ENCODE measurements around the gene COX19. TPM values are rescaled to one million over a fixed set of nuclear protein-coding genes. Genes with fewer than 3 reads are reported as not detected.
"Not testable (repeated sequence)": the region's sequence is repeated elsewhere in the genome, so short reads cannot be mapped to it uniquely, and the experiment has no call there.

COX19 gene
- total RNA-seq, 1 experiment from 2014 or later = 17.2 TPM

DNA sequence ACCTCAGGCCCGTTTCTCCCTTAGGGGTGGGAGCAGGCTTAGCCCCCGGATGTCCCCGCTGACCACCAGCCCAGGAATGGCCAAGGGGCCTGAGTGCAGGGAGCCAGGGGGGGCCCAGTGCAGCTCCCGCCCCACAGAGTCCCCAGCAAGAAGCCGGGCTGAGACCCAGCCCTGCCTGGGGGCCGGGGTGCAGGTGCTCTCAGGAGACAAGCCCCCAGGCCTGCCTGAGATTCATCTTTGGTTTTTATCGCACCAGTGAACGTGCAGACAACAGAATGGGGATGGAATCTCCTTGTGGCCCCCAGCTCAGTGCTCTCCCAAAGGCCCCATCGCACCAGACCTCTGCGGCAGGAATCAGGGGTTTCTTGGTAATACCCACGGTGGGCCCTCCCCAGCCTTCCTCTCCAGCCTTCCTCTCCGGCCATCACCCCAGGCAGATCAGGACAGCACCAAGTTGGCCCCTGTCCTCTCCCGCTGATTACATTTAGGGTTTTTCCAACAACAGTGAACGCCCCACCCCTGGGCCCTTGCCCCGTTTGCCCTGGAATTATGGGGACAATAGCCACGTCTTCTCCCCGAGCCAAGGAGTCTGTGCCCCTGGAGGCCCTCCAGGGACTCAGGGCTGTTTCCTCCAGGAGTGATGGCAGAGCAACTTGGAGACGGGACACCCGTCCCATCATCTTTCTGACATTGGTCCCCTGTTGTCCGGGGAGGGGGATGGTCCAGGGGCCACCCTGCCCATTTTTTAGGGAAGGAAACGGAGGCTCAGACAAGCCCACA, 43.3 kb downstream of the COX19 start:
- DNase-seq (ENCODE audit: extremely low read depth, low read depth) = no peak

DNA sequence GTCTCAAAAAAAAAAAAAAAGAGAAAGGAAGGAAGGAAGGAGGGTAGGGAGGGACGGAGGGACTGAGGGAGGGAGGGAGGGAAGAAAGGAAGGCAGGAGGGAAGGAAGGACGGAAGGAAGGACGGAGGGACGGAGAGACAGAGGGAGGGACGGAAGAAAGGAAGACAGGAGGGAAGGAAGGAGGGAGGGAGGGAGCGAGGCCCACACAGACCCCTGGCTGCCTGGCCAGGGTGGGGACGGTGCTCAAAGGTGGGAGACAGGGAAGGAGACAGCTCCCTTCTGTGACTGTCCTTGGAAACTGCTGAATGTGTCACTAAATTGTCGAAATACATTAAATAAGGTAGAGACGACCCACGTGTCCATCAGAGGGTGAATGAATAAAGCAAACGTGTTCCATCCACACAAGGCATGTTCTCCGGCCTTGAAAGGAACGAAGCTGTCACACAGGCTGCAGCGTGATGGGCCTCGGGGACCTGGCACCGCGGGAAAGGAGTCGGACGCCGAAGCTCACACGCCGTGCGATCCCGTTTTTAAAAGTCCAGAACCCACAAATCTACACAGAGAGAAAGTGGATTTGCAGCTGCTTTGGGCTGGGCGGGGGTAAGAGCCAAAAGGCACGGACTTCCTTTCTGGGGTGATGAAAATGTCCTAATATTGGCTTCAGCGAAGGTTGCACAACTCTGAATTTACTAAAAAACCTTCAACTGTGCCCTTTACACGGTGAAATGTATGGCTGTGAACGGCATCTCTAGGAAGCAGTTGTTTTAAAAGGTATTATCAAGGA, 44.2 kb downstream of the COX19 start:
- no peak for DNase-seq (ENCODE audit: extremely low read depth, low read depth)

DNA sequence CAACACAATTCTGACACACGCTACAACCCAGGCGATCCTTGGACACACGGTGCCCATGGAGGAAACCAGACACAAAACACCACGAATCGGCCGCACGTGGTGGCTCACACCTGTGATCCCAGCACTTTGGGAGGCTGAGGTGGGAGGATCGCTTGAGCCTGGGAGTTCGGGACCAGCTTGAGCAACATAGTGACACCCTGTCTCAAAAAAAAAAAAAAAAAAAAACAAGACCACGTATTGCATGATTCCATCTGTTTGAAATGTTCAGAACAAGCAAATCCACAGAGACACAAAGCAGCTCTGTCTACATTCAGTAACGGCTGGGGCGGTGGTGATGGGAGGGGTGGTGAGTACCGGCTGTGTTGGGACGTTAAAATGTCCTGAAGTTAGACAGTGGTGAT, 46.0 kb downstream of the COX19 start:
- no peak for DNase-seq (ENCODE audit: extremely low read depth, low read depth)

DNA sequence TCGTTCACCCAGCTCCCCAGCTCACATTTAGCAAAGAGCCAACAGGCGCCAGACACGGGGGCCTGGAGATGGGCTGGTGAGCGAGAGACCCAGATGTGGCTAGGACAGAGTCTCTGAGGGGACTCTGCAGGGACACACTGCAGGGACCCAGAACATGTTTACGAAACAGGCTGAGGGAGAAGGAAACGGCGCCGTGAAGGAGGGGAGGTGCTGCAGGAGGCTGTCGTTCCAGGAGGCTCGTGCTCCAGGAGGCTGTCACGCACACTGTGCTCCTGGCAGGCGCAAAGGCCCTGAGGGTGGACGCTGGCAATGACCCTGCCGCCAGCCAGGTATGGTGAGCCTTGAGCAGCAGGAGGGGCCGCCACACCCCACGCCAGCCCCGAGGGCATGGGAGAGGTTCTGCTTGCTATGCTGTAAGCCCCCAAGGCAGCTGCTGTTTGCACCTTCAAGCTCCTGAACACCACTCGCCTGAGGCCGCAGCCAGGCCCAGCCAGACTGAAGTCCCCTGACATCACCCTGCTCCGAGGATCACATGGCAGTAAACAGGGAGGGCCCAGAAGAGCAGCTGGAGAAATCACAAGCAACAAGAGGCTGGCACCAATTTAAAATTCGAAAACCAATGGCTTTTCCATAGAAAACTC, 48.2 kb downstream of the COX19 start:
- DNase-seq (ENCODE audit: extremely low read depth, low read depth) = no peak

DNA sequence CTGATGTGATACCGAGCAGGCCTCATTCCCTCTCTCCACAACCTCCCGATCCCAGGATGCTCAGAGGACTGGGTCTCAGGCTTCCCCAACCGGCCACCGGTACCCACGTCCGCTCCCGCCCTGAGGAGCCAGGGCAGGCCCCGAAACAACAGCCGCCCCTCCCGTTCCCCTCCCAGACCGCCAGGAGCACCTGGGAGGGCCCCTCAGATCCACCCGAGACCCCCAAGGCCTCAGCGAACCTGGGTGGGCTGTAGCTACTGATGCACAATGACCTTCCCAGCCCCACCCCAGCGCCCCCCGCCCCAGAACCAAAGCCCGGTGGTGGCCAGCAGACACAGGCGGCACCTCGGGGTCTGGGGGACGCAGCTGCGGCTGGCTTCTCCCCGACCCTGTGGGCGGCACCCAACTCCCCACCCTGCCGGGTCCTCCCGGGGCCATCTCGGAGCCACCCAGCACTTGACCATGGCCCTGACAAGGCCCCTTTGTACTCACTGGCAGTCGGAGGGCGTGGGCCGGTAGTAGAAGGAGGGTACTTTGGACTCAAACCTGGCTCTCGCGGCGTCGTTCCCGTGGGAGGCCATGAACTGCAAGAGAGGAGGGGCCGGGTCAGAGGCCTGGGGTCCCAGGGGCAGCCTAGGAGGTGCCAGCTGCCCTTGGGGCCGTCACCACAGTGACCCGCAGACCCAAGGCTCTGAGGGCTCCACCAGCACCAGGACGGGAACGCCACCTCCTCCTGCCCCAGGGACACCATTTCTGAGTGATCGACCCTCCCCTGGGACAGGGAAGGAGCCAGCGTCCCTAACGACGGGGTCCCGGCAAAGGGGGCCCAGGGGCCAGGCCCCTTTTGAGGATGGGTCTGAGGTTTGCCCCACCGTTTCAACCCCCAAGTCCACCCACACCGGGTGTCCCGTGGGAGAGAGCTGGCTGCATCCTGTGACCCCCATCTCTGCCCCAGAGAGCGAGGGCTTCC, 49.0 kb downstream of the COX19 start:
- DNase-seq (ENCODE audit: extremely low read depth, low read depth) = no peak

DNA sequence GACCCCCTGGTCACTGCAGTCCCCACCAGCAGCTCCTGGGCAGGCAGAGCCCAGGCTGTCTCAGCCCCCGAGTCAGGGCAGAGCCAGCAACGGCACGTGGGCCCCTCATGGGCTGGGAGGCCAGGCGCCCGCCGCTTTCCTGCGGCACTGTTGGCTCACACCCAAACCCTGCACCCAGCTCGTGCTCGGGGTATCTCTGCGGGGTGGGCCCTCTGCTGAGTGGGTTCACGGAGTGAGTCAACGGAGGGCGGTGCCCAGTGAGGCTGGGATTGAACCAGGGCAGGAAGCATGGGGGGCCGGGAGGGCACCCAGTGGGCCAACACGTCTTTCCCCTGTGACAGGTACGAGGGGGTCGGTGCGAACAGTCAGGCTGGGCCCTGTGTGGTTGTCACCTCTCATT, 49.7 kb downstream of the COX19 start:
- no peak for DNase-seq (ENCODE audit: extremely low read depth, low read depth)

DNA sequence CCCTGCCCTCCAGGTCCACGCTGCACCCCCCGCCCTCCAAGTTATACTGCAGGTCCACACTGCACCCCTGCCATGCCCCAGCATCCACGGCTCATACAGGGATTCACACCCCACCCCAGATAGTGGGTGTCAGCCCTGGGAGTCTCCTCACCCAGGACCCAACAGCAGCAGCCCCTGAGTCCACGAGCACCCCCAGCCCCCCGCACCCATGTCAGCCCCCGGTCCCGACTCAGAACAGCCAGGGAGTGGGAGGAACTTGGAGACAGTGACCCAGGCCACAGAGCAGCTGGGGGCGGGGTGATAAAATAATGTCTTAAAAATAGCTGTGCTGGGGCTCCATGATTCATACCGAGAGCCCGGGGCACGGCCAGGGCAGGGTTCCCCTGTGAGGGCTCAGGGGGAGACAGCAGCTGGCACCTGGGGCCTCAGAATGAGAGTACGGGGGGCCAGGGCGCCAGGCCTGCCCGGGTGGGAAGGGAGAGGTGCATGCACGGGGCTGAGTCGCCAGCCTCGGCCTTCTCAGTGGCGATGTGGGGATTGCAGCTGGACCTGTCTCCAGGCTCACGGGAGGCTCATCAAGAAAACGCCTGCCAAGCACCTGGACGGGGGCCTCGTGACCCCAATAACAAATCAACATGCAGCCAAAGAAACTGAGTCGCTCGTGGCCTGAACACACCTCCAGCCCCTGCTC, 50.7 kb downstream of the COX19 start:
- no peak for DNase-seq (ENCODE audit: extremely low read depth, low read depth)

DNA sequence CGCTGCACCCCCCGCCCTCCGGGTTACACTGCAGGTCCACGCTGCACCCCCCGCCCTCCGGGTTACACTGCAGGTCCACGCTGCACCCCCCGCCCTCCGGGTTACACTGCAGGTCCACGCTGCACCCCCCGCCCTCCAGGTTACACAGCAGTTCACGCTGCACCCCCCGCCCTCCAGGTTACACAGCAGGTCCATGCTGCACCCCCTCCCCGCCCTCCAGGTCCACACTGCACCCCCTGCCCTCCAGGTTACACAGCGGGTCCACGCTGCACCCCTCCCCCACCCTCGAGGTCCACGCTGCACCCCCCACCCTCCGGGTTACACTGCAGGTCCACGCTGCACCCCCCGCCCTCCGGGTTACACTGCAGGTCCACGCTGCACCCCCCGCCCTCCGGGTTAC, 51.3 kb downstream of the COX19 start:
- DNase-seq (ENCODE audit: extremely low read depth, low read depth) = not testable (repeated sequence)

DNA sequence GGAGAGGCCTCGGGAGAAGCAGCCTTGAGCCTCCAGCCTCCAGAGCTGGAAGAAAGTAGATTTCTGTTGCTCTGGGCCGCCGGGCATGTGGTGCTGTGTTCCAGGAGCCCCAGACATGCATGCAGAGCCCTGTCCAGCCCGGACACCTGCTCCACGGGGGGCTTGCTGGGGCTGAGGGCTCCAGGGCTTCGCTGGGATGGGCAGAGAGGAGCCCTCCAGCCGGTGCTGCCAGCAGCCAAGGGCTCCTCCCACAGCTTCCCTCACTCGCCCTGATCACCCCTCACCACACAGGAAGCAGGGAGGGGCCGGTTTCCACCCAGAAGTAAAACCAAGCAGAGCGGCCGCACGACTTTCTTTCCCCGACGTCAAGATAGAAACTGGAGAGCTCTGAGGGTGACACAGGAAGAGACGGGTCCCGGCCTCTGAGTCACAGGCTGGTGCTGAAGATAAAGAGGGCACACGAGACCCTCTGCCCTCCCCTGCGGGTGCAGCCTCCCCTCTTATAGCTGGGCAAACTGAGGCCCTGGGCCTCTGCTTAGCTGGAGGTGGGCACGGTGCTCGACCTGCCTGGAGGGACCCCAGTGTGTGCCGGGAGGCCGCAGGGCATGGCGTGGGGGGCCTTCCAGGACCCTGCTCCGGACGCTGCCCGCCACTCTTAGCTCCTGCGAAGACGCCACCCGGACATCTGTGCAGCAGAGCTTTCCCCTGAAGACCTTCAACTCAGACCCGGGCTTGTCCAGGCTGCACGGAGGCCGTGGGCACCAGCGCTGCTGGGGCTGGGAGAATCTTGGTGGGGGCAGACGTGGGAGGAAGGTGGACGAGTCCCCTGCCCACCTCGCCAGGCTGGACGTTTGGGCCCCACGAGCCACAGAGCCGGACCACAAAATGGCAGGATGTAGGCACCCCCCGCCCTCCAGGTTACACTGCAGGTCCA, 52.0 kb downstream of the COX19 start:
- no peak for DNase-seq (ENCODE audit: extremely low read depth, low read depth)

DNA sequence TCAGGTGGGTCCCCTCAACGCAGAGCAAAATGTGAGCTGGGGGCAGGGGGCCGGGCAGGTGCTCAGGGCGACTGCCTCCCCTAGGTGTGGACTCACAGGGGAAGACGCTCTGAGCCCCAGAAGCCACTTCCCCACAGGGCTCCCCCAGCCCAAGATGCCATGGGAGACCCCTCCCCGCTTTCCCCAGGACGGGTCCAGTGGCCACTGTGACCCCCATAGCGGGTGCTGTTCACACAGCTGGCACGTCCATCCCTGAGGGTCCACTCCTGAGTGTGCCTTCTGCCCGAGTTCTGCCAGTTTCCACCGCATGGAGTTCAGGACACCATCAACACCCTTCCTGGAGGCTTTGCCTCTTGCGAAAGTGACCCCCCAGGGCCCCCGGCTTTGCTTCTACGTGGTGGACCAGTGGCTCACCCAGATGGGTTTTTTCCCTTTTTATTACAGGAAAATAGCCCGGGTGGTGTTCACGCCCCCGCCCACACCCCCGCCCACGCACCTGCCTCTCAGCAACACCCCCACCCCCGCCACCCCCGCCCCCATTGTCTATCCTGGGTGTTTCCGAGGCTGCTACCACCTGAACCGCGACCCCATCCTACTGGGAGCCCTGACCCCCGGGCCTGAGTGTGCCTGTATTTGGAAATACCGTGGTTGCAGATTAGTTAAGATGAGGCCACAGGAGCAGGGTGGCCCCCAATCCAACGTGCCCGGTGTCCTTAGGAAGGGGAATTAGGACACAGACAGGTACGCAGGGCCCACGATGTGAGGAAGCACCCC, 52.8 kb downstream of the COX19 start:
- DNase-seq (ENCODE audit: extremely low read depth, low read depth) = no peak

DNA sequence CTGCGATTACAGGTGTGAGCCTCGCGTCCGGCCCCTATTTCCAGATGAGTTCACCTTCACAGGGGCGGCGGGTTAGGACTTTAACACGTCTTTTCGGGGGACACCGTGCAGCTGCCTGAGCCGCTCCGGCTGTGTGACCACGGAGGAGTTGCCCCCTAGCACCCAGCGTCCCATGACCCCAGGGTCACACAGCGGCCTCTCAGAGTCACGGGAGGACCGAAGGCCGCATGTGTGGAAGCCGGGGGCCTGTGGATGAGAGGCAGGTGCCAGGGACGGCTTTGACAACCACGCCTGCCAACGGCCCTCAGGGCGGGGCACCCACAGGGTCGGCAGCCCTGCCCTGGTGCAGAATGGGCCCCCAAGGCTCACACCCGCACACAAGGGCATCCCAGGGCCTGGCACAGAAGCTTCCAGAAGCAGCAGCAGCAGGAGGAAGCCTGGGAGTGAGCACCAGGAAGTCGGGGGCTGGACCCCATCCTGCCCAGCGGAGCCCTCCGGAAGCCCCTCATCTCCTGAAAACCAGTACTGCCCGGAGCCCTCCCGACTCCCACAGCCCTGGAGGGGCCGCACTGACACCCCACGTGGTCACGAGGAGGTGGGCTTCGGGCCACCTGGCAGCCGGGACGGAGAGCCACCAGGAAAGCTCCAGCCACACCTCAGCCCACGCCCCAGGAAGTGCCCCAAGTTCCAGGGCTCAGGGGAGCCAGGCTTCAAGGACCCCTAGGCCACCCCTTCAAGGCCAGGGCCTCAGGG, 53.6 kb downstream of the COX19 start:
- DNase-seq (ENCODE audit: extremely low read depth, low read depth) = no peak

DNA sequence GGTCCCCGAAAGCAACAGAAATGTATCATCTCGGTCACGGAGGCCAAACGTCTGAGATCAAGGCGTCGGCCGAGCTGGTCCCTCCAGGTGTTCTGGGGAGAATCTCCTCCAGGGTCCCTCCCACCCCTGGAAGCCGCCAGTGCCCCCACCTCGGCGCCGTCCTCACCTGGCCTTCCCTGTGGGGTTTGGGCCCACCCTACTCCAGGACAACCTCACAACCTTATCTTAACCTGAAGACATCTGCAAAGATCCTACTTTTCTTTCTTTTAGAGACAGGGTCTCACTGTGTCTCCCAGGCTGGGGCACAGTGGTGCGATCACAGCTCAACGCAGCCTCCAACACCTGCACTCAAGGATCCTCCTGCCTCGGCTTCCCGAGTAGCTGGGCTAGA, 54.3 kb downstream of the COX19 start:
- no peak for DNase-seq (ENCODE audit: extremely low read depth, low read depth)

DNA sequence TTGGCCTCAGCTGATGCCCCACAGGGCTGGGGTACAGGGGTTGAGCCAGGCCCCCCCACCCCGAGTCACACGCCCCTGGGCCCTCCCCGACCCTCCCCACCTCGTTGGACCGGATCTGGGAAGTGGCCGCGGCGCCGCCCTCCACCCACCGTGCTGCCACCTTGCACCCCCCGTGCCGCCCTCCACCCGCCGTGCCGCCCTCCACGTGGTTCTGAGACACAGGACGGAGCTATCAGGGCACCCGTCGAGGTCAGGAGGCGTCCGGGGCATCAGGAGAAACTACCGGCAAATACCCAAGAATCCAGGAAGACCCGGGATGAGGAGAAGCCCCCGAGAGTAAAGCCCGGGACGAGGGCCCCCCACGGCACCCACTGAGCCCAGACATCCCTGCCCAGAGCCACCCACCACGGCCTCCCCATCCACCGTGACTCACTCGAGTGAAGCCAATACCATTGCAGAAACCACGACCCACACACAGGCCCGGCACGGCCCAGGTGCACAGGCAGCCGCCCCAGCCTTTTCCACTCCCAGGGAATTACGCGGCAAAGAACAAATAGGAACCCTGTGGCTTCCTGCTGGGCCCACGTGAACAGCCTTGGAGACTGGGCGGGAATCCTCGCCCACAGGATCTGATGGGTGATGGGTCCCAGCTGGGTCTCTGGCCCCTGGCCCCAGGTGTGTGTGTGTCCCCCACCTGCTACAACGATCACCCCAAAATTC, 54.8 kb downstream of the COX19 start:
- DNase-seq (ENCODE audit: extremely low read depth, low read depth) = no peak

DNA sequence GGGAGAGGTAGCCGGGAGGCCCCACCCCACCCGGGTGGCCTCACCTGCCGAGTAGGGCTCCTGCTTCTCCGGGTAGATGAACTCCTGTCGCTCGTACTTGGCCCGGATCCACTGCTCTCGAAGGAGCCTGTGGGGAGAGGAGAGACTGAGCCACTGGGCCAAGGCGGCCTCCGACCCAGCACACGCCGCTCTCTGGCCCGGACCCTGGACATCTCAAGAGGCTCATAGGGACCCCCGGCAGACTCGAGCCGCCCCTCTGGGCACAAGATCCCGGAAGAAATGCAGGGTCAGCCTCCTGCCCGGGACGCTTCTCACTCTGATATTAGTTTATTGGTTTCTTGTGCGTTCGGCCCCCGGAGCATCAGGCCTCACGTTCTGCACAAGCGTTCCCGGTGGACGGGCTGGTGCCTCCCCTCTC, 55.4 kb downstream of the COX19 start:
- no peak for DNase-seq (ENCODE audit: extremely low read depth, low read depth)

DNA sequence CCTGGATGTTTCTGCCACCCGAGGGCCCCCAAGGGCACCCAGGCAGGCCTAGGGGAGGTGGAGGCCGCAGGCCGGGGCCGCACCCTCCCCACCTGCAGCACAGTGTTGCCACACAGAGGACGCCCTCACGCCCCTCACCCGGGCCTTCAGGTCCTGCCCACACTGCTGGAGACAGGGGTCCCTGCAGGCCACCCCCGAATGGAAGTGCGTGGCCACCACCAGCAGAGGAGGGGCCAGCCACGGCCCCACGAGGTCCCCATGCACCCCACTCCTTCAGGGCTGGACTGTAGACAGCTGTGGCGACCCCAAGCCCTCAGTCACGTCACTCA, 56.3 kb downstream of the COX19 start:
- DNase-seq (ENCODE audit: extremely low read depth, low read depth) = no peak

DNA sequence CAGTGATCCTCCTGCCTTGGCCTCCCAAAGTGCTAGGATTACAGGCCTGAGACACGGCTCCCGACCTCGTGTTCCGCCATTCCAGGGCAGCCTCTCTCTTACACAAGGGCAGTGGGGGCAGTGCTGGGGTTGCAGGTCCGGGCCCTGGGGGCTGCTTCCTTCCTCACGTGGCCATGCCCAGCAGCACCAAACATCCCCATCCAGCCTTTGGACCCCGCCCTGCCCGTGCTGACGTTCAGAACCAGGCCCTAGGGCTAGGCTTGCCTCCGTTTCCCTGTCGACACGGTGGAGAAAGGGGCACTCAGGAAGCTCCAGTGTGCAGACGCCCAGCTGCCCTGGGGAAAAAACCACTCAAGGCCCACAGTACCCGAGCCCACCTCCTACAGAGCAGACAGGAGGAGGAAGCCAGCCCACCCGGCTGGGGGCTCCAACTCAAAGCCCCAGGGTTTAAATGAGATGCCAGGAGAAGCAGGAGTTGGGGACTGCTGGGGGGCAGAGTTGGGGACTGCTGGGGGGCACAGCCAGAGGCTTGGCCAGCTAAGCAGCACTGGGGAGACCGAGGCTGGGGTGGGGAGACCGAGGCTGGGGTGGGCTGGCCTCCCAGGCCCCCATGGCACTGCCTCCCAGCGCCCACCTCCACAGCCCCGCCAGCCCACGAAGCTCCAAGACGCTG, 56.8 kb downstream of the COX19 start:
- no peak for DNase-seq (ENCODE audit: extremely low read depth, low read depth)
